ENCODE data around the gene CCR3. TPM values are rescaled to one million over a fixed set of nuclear protein-coding genes. Genes with fewer than 3 reads are reported as not detected.
A peak's percentile ranks its signal among the peaks of the same experiment; 100 is the strongest.

Gene CCR3
- total RNA-seq, 2 donors from 2014 or later = not detected

- DNase-seq (no peak), ATAC-seq (no peak)
- intact Hi-C loops (cut with DNase I) = no loop called here
Measured at GRCh38 chr3:46264002-46264401, 21.7 kb downstream of the CCR3 start.

DNA sequence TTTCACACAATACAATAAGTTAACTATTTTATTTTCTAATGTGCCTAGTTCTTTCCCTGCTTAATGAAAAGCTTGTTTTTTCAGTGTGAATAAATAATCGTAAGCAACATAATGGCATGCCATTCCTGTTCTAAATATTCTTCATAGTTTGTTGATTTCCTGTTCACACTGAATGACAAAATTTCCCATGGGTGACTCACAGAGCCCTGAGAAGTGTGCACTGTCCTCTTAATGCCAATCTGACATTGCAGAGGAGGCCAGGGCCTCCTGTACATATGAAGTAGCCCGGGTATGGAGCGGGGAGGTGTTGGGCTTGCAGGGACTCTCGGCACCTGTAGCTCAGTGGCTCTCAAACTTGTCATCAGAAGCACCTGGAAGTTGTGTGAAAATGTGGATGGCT lies 24.3 kb downstream of the CCR3 start:
- DNase-seq = no peak
- intact Hi-C loops (cut with DNase I) = no loop called here
- ATAC-seq = no peak

- intact Hi-C loops (cut with DNase I) = no loop called here
- ATAC-seq = no peak
- DNase-seq = no peak
Measured at GRCh38 chr3:46269556-46269955, 27.3 kb downstream of the CCR3 start.

DNA sequence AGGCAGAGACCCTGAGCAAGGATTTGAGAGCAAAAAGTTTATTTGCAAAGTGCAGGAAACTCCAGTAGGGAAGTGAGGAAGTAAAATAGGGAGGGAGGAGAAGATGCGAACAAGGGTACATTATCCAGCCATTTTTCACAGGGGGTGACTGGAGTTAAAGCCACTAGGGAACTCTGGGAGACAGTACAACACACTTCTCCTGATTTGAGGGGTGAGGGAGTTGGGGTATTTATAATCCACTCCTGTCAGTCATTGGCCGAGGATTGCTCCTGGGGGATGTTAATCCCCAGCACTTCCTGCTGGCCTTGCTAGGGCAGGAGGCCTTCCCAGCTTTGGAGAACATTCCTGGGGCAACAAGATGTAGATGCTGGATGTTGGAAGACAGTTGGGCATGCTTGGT lies 28.2 kb downstream of the CCR3 start:
- intact Hi-C loops (cut with DNase I) = loop anchor here in 1 of 2 donors (10.0 kb wide), 1 partner anchor 104 kb away; the partner anchor contains the start of gene CCR5
- no peak for DNase-seq
- ATAC-seq = no peak

GRCh38 chr3:46271209-46271745 lies 29.0 kb downstream of the CCR3 start:
- DNase-seq = no peak
- intact Hi-C loops (cut with DNase I) = loop anchor here in 1 of 2 donors (10.0 kb wide), 1 partner anchor 104 kb away; the partner anchor contains the start of gene CCR5
- ATAC-seq = no peak

DNA sequence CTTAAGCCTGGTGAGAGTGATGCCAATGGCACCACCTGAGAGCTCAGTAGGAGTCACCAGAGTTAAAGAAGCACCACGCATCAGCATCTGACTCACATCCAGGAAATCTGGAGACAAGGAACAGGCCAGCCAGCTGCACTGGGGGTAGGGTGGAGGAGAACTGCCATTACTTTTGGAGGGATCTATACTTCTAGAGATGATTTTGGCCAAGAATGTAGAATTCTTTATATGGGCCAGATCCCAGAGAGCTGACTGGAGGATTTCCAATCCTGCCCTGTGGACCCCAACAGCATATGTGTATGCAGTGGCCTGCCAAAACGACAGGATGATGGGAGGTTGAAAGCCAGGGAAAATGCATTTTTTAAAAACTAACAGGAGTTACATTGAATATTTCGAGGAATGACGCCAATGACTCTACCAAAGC lies 29.8 kb downstream of the CCR3 start:
- DNase-seq = no peak
- ATAC-seq = no peak
- intact Hi-C loops (cut with DNase I) = loop anchor here in 1 of 2 donors (10.0 kb wide), 1 partner anchor 103 kb away; the partner anchor contains the start of gene CCR5

GRCh38 chr3:46276497-46277099 lies 34.3 kb downstream of the CCR3 start:
- intact Hi-C loops (cut with DNase I) = loop anchor here in 1 of 2 donors (10.0 kb wide), 1 partner anchor 98 kb away; the partner anchor contains the start of gene CCR5
- peak; percentile 64 for DNase-seq
- peak; percentile 67 to 86 for ATAC-seq

GRCh38 chr3:46277476-46277875 lies 35.2 kb downstream of the CCR3 start:
- intact Hi-C loops (cut with DNase I) = loop anchor here in 1 of 2 donors (10.0 kb wide), 1 partner anchor 97 kb away; the partner anchor contains the start of gene CCR5
- no peak for ATAC-seq

GRCh38 chr3:46278816-46279672 lies 36.8 kb downstream of the CCR3 start:
- intact Hi-C loops (cut with DNase I) = loop anchor here in 1 of 2 donors (10.0 kb wide), 1 partner anchor 96 kb away; the partner anchor contains the start of gene CCR5
- no peak for ATAC-seq
- no peak for DNase-seq

More at GRCh38 chr3:46277476-46277875, 35.2 kb downstream of the CCR3 start:
- DNase-seq = no peak

- DNase-seq (peak; percentile 27), ATAC-seq (peak; percentile 42 to 63)
- intact Hi-C loops (cut with DNase I) = no loop called here
Measured at GRCh38 chr3:46280105-46280797, 38.0 kb downstream of the CCR3 start.

GRCh38 chr3:46281551-46281950 lies 39.3 kb downstream of the CCR3 start:
- DNase-seq (no peak), ATAC-seq (no peak)
- intact Hi-C loops (cut with DNase I) = no loop called here

DNA sequence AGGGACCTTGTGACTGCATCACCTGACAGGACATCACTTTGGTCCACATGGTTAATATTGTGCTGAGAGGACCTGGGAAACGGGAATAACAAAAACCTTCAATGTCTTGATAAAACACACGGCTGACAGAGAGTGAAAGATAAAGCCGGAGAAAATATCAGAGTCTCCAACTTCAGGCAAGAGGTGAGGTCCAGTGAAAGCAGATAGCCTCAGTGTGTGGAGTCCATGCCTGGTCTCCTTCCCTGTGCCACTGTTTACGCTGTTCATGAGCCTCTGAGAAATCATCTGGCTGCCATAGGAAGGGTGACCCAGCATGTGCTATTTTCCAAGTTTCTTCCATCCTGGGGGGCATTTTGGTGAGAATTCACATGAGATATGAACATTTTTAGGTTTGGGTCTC lies 39.8 kb downstream of the CCR3 start:
- ATAC-seq (no peak), DNase-seq (no peak)
- intact Hi-C loops (cut with DNase I) = no loop called here

GRCh38 chr3:46282696-46283095 lies 40.4 kb downstream of the CCR3 start:
- ATAC-seq (no peak), DNase-seq (no peak)
- intact Hi-C loops (cut with DNase I) = no loop called here

GRCh38 chr3:46283881-46284450 lies 41.7 kb downstream of the CCR3 start:
- intact Hi-C loops (cut with DNase I) = no loop called here
- ATAC-seq = peak in 1 of 2 donors; percentile 12
- no peak for DNase-seq

DNA sequence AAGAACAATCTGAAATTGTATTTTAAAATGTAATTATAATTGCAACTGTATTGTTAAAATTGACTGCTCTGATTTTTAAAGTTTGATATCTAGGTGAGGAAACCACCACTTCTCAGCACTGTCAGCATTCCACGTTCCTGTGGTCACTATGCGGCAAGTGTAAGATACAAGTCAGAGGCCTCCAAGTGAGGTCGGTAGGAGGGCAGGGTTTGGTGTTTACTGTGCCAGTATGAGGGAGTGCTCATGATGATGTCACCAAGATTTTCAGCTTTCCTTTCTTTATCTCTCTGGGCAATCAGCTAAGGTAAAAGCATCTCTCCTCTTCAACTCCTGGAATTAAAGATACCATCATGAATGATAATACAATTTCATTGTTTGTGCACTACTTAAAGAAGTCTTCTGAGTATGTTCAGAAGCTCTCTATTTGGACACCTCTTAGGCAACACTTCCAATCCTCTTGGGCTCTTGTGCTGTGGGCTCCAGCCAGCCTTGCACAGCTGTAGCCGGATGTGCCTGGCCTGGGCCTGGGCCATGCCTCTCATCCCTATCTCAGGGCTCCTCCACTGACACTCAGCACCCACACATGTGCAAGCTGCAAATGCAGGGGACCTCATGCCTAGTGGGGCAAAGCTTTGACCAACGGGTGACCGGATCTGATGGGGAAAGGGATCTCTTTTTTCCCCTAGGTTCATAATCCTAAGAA lies 42.9 kb downstream of the CCR3 start:
- peak; percentile 70 to 73 for ATAC-seq
- DNase-seq = no peak
- intact Hi-C loops (cut with DNase I) = no loop called here

DNA sequence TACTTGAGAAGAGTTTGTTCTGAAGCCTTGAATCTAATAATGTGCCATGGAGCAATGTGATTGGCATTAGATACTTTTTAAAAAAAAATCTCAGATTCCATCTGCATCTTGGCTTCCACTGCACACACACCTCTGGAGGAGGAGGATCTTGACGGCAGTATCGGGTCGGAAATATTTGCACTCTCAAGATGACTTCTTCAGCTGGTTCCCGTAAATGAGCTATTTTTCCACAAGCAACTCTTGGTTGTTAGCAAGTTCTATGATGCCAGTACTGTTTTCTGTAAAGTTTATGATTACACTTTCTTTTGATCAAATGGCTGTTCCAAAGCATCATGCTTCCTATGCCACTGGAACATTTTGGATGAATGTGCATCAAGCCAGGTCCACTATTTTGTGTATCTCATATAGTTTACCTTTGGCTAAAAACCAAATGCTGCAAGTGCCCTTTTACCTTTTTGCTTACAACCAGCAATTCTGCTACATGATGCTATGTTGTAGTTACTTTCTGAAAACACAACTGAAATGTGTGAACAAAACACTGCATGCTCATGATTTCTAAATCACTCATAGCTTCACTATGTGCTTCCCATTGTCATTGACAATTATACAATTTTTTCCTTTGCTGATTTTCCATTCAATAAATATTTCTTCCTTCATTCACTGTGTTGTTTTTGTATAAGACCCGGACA lies 43.8 kb downstream of the CCR3 start:
- no peak for ATAC-seq
- intact Hi-C loops (cut with DNase I) = no loop called here
- DNase-seq = no peak

GRCh38 chr3:46286947-46287565 lies 44.8 kb downstream of the CCR3 start:
- no peak for ATAC-seq
- DNase-seq = no peak
- intact Hi-C loops (cut with DNase I) = no loop called here
